Osteoblast (primary cell): ENCODE results near the gene GABARAP. TPM values are rescaled to one million over a fixed set of nuclear protein-coding genes. Genes with fewer than 3 reads are reported as not detected.

Experiments
- DNase-seq: peaks from one replicate; pipeline ENCODE4 v3.0.0; 2011; ENCODE audit warnings: low spot score, mixed read lengths; ENCODE audit not compliant: insufficient read length; ENCODE audit errors: missing footprints
- H2AFZ ChIP-seq: 2 replicates; pipeline ENCODE4 v1.6.0; 2011; ENCODE audit warnings: mild to moderate bottlenecking, low read length
- H3K27ac ChIP-seq: 2 replicates; pipeline ENCODE4 v1.5.1; 2011; ENCODE audit warnings: mild to moderate bottlenecking, low read depth, low read length, moderate library complexity
- H3K27me3 ChIP-seq: 2 replicates; pipeline ENCODE4 v1.6.0; 2012; ENCODE audit warnings: mild to moderate bottlenecking, control low read depth, inconsistent platforms, low read length, moderate library complexity; ENCODE audit not compliant: insufficient read depth
- H3K36me3 ChIP-seq: 2 replicates; pipeline ENCODE4 v1.5.1; 2011; ENCODE audit warnings: mild to moderate bottlenecking, low read length, control low read depth, moderate library complexity; ENCODE audit not compliant: insufficient read depth
- H3K4me1 ChIP-seq: 2 replicates; pipeline ENCODE4 v1.5.1; 2011; ENCODE audit warnings: mild to moderate bottlenecking, low read length, control low read depth, moderate library complexity; ENCODE audit not compliant: insufficient read depth
- H3K4me2 ChIP-seq: 2 replicates; pipeline ENCODE4 v1.6.0; 2011; ENCODE audit warnings: mild to moderate bottlenecking, low read length; ENCODE audit not compliant: insufficient read depth
- H3K4me3 ChIP-seq: fragments of 200-600 bp; sonication (generic); 3 replicates; pipeline ENCODE4 v1.5.1; 2012; ENCODE audit warnings: mild to moderate bottlenecking, low read length, inconsistent platforms; ENCODE audit not compliant: insufficient read depth
- H3K79me2 ChIP-seq: 2 replicates; pipeline ENCODE4 v1.6.0; 2012; ENCODE audit warnings: mild to moderate bottlenecking, low read length, control low read depth, inconsistent platforms; ENCODE audit not compliant: insufficient read depth
- H3K9me3 ChIP-seq: 2 replicates; pipeline ENCODE4 v1.5.1; 2011; ENCODE audit warnings: low read depth, low read length, control low read depth
- H4K20me1 ChIP-seq: 2 replicates; pipeline ENCODE4 v1.6.0; 2012; ENCODE audit warnings: mild to moderate bottlenecking, low read length, control low read depth; ENCODE audit not compliant: insufficient read depth
- CTCF ChIP-seq: IDR thresholded peaks from 2 replicates; pipeline ENCODE4 v1.5.1; 2011; ENCODE audit warnings: mild to moderate bottlenecking, low read depth, low read length, moderate library complexity; ENCODE audit errors: extremely low read depth
- total RNA-seq: library from RNA; depleted of rRNA; stranded (reverse); fragments of >200 nt; gene quantifications from 2 replicates; pipeline ENCODE4 v1.2.3, GENCODE V29; 2012

Gene GABARAP
- total RNA-seq, 1 donor = 422 TPM

GRCh38 chr17:7262192-7262934, 20.1 kb upstream of the GABARAP start, which contains the start of gene CLDN7:
TSS of gene CLDN7 (minus strand) at chr17:7262478. CDS start at chr17:7262043, 435 bp downstream.
- DNase-seq = no peak
- Histone ChIP-seq H4K20me1 (no peaks in the 10 kb centered on the region), H3K36me3 (peaks cover 12% of the 10 kb centered on the region), H3K27ac (no peak within 1 kb of the TSS), H3K27me3 (peaks cover 15% of the 10 kb centered on the region), H2AFZ (peak within 1 kb of the TSS; percentile 88), H3K4me1 (peaks cover 19% of the 10 kb centered on the region), H3K4me2 (peak within 1 kb of the TSS; percentile 77), H3K9me3 (no peaks in the 10 kb centered on the region), H3K4me3 (peak within 1 kb of the TSS; percentile 67), H3K79me2 (no peaks in the 10 kb centered on the region)
- no peak for TF ChIP-seq CTCF

GRCh38 chr17:7261379-7262191, 19.3 kb upstream of the GABARAP start:
- H3K9me3 ChIP-seq = no peaks in the 10 kb centered on the region
- peaks cover 18% of the 10 kb centered on the region for H3K36me3 ChIP-seq
- TF ChIP-seq CTCF = no peak
- peak; percentile 82 for DNase-seq
- H4K20me1 ChIP-seq = no peaks in the 10 kb centered on the region
- no peak overlapping the region for H3K27ac ChIP-seq
- peaks cover 15% of the 10 kb centered on the region for H3K27me3 ChIP-seq
- H3K4me1 ChIP-seq = peaks cover 19% of the 10 kb centered on the region
- H3K4me3 ChIP-seq = peak overlapping the region; percentile 67
- H3K4me2 ChIP-seq = peak overlapping the region; percentile 77
- H3K79me2 ChIP-seq = no peaks in the 10 kb centered on the region
- peak overlapping the region; percentile 51 for H2AFZ ChIP-seq

- H3K79me2 ChIP-seq = no peaks in the 10 kb centered on the region
- peak overlapping the region; percentile 51 for H2AFZ ChIP-seq
- H3K27ac ChIP-seq = no peak overlapping the region
- H3K4me2 ChIP-seq = peak overlapping the region; percentile 77
- no peaks in the 10 kb centered on the region for H4K20me1 ChIP-seq
- H3K4me3 ChIP-seq = peak overlapping the region; percentile 67
- H3K36me3 ChIP-seq = peaks cover 25% of the 10 kb centered on the region
- no peaks in the 10 kb centered on the region for H3K9me3 ChIP-seq
- peaks cover 15% of the 10 kb centered on the region for H3K27me3 ChIP-seq
- DNase-seq = peak; percentile 90
- no peak for TF ChIP-seq CTCF
- peaks cover 19% of the 10 kb centered on the region for H3K4me1 ChIP-seq
Observed at GRCh38 chr17:7260651-7261378, 18.6 kb upstream of the GABARAP start.
